ENCODE measurements around the gene MDGA2.
"Not testable (repeated sequence)": the region's sequence is repeated elsewhere in the genome, so short reads cannot be mapped to it uniquely, and the experiment has no call there.

MDGA2 gene

DNA sequence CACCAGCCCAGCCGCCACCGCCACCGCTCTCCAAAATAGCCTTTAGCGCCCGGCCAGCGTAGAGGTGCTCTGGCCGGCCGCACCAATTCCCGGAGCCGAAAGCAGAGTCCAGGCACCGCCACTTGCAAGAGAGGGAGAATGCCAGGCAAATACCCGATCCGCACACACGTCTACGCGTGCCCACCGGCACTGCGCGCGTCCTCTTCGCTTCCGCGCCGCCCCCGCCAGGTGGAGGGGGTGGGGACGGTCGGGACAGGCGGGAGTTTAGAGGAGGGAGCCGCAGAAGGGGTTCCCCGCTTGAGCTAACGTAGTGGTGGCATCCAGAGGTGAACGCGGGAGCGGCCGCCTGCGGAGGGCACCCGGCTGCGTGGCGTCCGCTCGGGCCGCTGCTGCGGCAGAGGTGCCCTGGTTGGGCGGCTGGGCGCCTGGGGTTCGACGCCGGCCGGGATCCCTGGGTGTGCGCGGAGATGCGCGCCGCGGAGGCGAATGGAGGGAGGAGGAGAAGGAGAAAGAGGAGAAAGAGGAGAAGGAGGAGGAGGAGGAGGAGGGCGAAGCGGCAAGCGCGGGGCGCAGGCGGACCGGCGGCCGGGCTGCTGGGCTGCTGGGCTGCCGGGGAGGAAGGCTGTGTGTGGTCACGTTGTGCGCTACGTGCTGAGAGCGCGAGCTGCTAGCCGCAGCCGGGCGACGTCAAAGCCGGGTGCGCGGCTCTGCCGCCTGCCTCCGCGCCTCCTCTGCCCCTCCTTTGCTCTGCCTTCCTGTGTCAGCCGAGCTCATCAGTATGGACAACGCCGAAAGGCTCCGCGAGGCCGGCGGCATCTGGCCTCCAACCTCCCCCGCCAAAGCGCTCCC, at the start of gene MDGA2:
TSS of gene MDGA2 (minus strand) at position 140 of the 849 bp plus-strand sequence.
- FAIRE-seq = no peak

DNA sequence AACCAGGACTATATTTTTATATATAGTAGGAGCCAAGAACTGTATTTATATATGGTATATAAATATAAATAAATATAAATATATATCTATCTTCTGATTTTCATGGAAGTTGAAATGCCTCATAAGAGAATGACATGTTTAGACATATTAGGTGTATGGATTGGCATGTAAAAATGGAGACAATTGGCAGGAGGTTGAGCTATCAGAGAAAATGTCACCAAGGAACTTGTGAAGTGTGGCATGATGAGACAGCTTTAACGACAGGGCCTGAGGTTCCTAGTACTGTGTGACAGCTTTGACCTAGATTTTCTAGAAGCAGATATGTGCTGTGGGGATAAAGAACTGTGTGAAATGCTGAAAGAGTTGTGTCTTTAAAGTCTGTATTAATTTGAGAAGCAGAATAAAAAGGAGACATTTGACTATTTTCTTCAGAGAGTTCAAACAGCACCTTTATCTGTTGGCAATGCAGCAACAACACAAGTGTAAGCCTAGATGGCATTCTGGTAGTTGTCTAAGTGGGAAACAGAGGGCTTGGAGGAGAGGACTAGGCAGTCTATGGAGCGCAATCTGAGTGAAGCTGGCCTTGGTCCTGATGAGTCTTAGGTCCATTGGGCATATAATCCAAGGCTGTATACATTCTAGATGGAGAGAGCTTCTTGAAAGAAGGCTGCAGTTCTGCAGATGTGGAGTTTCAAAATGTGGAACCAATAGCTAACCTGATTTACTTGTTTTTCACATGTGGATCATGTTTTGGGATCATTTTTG, 47.7 kb upstream of the MDGA2 start:
- no peak for FAIRE-seq

DNA sequence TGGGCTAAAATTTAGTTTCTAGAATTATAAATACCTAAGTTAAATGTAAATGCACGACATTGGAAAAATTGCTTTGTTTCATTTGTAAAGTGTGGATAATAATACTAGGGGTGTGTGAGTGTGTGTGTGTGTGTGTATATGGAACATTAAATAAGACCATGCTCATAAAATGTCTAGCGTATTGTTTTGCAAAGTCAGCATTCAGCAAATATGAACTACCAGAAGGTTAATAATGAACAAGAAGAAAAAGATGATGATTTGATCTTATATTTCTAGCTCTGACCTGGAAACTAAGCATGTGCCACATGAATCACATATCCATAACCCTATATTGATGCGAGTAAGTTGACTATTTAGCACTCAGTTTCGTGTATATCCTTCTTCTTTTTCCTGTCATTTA, 44.9 kb upstream of the MDGA2 start:
- no peak for FAIRE-seq

DNA sequence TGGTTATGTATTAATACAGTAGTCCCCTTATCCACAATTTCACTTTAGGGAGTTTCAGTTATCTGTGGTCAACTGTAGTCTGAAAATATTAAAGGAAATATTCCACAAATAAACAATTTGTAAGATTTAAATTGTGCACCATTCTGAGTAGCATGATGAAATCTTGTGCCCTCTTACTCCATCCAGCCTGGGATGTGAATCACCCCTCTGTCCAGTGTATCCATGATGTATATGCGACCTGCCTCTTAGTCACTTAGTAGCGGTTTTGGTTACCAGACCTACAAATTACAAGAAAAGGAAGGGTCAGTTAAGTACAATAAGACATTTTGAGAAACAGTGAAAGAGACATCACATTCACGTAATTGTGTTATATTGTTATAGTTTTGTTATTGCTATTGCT, 39.9 kb upstream of the MDGA2 start:
- no peak for FAIRE-seq

DNA sequence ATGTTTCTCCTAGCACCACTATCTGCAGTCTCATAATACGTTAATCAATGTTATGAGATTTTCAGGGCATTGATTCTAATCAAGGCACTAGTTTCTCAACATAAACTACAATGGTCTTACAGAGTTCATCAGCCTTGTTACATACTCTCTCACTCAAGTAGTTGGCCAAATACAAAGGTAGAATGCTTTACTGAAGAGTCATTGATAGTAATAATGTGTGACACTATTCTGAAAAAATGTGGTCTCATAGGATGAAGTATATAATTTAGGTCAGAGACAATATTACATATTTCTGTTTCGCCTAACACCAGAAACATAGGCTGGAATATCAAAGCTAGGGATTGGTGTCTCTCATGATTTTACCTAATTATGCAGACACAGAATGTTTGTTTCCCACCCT, 35.2 kb upstream of the MDGA2 start:
- no peak for FAIRE-seq

DNA sequence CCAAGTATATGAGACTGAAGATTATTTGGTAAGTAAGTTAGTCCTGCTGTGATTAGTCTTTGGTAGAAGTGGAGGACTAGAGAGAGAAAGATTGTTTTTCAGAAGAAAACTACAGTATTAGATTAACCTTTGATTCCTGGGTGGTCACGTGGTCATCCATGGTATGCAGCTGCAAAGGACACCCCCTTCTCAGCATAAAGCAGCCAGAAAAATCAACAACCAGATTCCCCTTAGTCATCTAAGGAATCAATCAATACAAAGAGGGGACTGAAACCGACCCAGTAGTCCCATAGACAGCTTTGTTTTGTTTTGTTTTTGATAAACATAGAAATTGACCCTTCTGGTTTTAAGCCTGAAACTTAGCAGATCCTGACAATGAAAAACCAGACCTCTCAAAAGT, 30.3 kb upstream of the MDGA2 start:
- no peak for FAIRE-seq

DNA sequence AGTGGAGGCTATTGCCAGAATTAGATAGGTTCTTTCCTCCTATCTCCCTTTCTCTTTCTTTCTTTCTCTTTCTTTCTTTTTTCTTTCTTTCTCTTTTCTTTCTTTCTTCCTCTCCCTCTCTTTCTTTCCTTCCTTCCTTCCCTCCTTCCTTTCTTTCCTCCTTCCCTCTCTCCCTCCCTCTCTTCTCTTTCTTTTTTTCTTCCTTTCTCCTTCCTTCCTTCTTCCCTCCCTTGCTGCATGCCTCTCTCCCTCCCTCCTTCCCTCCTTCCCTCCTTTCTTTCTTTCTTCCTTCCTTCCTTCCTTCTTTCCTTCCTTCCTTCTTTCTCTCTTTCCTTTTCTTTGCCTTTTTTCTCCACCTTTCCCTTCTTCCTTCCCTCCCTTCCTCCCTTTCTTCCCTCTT, 16.4 kb upstream of the MDGA2 start:
- no peak for FAIRE-seq

DNA sequence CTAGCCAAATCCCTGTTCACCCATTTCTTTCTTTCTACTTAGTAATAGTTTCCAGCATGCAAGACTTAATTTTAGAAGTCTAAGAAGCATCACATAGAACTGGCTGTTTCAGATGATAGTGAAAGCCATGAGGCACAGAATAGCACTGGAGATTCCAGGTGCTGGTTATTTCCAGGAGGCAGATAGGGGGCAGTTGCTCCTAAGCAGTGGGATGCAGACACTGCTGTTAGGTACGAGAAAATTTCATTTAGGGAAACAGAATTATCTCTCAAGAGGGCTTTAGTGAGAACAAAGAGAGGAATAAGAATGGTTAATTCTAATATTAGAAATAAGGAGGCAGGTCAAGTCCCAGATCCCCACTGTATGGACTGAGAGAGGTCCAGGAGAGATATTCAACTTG, 3.6 kb upstream of the MDGA2 start:
- no peak for FAIRE-seq

DNA sequence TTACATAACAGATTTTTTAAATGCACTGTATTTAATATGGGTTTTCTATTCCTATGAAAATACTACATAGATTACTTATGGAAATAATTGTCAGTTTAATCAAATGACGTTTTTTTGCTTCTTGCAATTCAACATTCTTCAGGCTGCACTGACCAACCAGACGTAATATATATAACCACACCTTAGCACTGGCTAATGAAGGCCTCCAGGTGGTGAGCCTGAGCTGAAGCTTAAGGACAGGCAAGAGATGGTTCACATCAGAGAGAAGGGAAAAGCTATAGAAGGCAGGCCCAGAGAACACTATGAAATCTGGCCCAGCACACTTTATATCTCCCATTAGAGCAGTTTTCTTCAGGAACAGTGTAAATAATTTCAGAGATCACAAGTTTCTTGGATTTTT, 2.8 kb upstream of the MDGA2 start:
- no peak for FAIRE-seq

DNA sequence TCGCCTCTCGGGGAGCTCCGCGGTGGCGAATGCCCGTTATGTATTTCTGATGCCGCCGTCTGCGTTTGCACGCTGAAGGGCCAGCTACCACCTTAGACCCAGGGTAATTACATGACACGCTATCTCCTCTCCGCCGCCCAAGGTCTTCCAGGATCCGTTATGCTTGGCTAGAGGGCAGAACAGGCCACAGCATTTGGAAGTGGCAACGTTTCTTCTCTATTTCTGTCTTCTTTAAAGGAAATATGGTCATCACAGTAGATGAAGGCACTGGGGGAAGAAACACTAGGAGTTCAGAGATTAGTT, 861 bp upstream of the MDGA2 start:
- no peak for FAIRE-seq

DNA sequence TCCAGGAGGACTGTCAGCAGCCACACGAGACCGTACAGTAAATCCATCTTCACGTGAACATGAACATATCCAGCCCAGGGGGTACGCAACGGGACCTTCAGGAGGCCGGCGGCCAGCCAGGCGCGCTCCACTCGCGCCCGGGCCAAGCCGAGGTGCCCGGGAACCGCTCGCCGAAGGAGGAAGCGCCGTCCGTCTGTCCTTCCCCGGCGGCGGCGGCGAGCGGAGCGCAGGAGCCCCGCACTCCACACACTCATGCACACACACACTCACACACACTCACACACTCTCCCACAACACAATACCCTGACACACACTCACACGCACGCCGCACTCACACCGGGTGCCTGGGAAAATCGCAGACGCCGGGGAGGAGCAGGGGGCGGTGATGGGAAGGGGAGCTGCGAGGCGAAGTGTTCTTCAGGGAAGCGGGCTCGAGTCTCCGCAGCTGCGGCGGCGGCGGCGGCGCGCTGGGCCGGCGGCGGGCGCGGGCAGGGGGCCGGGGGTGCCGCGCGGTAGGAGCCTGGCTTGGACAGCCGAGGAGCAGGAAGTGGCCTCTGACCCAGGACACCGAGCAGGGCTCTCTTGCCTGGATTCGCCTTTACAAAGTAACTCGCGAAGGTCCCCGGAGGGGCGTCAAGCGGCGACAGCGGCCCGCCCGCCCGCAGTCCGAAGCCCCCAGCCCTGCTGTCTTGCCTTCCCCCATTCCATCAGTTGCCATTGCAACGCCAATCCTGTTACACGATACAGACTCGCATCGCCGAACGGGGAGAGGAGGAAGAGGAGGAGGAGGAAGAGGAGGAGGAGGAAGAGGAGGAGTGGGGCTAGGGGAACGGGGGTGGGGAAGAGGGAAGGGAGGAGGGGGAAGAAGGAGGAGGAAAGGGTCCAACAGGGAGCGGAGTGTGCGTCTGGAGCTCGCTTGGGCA, 601 bp downstream of the MDGA2 start:
- no peak for FAIRE-seq

DNA sequence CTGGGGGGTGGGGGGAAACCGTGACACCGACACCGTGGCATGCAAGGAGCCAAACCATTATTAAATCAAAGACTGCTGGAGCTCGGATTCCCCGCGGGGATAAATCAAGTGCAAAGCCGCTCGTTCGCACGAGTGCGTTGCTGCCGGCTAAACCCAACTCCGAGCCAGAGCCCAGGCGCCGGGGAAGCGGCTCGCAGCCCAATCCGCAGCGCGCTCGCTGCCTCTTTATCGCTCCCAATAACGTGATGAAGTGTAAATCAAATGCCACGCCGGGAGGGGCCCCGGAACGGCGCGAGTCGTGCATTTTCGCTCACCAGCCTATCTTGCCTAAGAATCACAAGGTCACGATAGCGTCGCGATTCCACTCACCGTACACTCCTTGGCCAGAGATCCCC, 1.3 kb downstream of the MDGA2 start:
- no peak for FAIRE-seq

DNA sequence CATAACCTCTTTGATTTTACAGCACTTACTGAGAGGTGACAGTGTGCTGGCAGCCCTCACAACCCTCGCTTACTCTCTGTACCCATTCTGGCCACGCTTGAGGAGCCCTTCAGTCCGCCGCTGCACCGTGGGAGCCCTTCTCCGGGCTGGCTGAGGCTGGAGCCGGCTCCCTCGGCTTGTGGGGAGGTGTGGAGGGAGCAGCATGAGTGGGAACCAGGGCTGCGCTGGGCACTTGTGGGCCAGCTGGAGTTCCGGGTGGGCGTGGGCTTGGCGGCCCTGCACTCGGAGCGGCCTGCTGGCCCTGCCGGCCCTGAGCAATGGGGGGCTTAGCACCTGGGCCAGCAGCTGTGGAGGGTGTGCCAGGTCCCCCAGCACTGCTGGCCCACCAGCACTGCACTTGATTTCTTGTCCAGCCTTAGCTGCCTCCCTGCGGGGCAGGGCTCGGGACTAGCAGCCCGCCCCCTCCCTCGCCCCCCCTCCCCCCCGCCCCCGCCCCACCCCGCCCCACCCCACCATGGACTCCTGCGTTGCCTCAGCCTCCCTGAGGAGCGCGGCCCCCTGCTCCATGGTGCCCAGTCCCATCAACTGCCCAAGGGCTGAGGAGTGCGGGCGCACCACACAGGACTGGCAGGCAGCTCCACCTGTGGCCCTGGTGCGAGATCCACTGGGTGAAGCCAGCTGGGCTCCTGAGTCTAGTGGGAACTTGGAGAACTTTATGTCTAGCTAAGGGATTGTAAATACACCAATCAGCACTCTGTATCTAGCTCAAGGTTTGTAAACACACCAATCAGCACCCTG, 9.9 kb downstream of the MDGA2 start:
- FAIRE-seq = no peak

DNA sequence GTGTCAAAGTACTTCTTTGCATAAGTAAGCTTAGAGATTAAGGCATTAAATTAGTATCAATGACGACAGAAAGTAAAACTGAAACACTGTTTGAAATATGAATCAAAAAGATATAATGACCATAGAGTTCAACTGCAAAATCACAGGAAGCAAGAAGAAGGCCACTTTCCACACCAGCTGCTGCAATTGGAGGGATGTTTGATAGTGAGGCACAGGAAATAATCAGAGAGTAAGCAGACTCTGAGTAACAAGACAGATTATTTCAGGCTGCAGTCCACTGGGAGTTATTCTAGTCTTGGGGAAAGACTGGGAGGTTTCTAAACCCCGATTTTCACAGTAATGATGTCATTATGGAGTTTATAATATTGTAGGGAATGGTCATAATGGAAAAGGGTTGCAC, 12.9 kb downstream of the MDGA2 start:
- no peak for FAIRE-seq

DNA sequence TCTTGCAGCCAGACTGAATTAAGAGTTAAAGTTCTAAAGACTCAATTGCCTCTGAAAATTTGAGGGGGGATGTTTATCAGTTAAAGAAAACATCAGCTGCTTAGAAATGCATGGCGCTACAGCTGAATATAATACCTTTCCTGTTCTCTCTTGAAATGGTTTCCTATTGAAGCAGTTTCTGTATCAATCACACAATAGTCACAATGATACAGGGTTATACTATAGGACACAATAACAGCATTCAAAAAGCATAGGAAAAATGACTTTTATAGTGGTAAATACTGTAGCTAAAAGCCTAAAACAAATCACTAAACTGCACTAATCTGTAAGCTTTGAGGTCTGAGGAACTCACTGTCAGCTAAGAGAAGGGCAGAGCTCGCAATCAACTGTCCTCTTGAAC, 15.2 kb downstream of the MDGA2 start:
- FAIRE-seq = no peak

DNA sequence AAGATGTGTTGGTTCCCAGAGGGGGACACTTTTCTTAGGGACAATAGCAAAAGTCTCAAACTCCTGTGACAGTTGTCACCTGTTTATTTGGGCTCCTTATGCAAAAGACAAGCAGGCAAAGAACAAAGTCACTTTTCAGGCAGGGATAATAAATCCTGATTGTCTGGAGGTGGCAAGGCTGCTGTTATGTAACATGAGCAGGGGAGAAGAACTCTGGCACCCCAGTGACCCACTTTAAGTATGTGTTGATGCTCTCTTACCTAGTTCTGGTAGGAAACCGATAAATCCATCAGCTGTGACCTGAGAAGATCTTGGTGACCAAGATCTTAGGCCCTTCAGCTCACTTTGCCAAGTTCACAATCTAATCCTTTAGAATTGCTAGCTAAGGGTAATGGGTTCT, 17.4 kb downstream of the MDGA2 start:
- FAIRE-seq = no peak

DNA sequence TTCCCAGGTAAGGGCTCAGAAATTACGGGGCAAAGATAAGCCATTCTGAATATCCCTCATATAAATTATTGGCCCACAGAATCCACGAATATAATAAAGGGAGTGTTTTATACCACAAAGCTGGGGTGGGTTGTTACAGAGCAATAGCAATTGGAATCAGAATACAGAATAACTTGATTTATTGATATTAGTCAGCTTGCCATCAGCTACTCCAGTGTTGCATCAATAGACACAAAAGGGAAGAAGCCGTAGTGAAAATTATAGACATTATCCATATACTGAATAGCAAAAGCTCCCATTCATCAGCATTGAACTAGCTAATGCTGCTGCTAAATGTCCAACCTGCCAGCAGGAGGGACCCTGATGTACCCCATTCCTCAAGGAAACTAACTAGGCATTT, 18.3 kb downstream of the MDGA2 start:
- no peak for FAIRE-seq

DNA sequence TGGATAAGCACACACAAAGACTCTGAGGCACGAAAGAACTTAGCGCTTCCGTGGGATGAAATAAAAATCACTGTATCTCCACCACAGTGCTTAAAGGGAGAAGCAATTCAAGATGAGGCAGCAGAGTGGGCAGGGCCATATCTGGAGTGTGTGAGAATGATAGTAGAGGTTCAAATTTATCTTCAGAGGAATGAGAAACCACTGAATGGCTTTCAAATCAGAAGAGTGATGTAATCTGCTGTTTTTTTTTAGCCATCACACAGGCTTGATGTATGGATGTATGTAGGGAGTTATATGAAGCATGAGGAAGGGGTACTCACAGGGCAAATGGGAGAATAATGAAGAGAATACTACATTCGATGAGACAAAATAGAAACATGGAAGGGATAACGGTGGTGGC, 24.1 kb downstream of the MDGA2 start:
- no peak for FAIRE-seq

DNA sequence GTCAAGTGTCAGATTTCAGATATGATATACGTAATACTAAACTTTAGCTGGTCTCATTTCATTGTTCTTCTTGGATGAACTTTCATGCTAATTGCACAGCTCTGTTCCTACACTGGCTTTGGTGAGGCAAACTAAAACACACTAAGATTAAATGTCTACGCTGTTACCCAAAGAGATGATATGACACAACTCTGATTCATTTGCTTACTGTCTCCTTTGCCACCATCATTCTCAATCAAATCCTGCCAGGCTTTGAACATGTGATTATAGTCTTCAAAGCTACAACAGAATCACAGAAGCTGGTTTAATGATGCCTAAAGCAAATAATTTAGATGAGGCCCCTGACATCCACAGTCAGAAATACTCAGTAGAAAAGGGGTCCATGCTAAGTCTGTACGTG, 37.7 kb downstream of the MDGA2 start:
- FAIRE-seq = no peak

DNA sequence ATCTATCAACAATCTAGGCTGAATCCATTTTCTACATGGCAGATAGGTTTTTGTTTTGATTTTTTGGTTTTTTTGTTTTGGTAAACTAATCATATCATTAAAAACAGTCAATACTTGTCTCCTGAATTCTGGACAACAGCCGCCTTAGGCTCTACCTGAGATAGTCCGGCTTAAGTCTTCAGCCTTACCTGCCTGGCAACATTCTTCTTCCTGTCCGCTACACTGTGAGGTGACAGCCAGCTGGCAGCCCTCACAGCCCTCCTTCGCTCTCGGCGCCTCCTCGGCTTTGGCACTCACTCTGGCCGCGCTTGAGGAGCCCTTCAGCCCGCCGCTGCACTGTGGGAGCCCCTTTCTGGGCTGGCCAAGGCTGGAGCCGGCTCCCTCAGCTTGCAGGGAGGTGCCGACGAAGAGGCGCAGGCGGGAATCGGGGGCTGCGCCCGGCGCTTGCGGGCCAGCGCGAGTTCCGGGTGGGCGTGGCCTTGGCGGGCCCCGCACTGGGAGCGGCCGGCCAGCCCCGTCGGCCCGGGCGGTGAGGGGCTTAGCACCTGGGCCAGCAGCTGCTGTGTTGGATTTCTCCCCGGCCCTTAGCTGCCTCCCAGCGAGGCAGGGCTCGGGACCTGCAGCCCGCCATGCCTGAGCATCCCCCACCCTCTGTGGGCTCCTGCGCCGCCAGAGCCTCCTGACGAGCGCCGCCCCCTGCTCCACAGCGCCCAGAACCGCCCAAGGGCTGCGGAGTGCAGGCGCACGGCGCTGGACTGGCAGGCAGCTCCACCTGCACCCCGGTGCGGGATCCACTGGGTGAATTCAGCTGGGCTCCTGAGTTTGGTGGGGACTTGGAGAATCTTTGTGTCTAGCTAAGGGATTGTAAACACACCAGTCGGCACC, 49.0 kb downstream of the MDGA2 start:
- no peak for FAIRE-seq

DNA sequence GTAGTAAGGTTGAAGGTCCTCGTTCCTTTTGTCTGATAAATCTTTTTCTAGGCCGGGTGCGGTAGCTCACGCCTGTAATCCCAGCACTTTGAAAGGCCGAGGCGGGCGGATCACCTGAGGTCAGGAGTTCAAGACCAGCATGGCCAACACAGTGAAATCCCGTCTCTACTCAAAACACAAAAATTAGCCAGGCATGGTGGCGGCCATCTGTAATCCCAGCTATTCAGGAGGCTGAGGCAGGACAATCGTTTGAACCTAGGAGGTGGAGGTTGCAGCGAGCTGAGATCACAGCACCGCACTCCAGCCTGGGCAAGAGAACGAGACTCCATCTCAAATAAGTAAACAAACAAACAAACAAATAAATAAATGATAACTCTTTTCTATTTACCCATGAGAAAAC, 51.3 kb downstream of the MDGA2 start:
- FAIRE-seq = not testable (repeated sequence)

DNA sequence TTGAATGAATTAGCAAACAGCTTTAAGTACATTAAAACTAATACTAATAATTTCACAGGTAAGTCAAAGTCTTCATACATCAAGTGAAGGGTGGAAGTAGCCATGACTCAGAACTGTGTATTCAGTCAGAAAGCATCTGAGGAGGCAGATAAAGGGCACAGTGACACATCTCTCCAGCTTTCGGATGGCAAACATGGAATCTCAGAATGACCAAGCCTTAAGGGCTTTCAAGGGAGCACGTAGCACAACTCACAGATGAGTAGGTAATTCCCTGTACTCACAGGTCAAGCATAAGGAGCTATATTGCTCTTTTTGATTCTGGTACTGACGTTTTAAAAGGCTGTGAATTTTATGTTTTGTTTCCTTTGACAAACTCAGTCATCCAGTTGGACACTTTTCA, 56.0 kb downstream of the MDGA2 start:
- no peak for FAIRE-seq
